GM21515 (cell line): Measurements from ENCODE around the gene SENP5.
A peak's percentile ranks its signal among the peaks of the same experiment; 100 is the strongest.

Experiments used
- ATAC-seq: cut with Tn5 transposase; IDR thresholded peaks from one replicate; pipeline ENCODE4 v1.9.1; 2021; ENCODE audit not compliant: unreplicated experiment

The SENP5 gene

GRCh38 chr3:196886144-196886543 lies 18.4 kb downstream of the SENP5 start:
- no peak for ATAC-seq

DNA sequence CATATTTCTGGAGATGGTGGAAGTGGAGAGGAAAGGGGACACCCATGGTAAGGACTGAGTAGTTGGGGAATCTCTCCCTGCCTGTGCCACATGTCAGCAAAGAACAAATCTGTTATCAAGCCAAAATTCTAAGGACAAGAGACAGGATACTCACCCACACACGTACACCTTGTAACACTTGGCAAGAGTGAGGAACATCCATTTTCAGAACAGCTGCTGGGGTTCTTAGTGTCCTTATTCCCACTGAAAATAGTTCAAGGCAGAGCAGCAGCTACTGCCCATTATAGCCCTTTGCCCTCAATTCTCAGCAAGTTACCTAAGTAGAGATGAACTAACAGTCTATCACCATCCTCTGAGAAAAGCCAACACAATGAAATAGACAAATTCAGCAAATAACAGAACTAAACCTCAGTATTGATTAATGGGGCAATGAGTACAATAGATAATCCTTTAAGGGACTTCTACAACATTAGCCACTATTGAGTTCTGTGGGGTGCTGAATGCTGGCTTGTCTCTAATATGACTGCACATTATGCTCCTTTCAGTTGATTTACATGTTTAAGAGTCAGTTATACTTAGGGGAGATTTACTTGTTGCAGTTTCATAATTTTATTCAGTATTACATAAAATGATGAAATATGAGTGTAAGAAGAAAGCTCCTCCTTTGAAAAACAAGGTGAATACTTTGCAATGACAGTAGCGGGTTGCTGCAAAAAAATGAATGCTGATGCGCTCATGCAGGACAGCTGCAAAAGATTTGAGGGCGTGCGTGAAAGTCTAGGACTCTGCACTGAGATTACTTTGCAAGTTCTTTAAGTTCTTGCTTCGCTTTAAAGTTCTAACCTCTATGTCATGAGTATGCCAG lies 22.4 kb downstream of the SENP5 start:
- no peak for ATAC-seq

GRCh38 chr3:196894557-196895295 lies 27.0 kb downstream of the SENP5 start:
- no peak for ATAC-seq

- no peak for ATAC-seq
Observed at GRCh38 chr3:196896229-196896628, 28.5 kb downstream of the SENP5 start.

DNA sequence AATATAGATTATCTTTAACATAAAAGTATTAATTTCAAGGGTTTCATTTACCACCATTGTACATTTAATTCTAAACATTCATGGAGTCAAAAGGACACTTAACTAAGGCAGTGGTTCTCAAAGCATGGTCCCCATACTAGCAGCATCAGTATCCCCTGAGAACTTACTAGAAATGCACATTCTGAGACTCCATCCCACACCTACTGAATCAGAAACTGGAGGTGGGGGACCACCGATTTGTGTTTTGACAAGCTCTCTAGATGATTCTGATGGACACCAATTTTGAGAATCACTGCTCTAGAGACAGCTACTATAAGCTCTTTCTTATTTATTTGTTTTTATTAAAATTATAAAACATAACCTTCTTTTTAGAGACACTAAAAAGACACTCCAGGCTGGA lies 34.0 kb downstream of the SENP5 start:
- ATAC-seq = no peak

DNA sequence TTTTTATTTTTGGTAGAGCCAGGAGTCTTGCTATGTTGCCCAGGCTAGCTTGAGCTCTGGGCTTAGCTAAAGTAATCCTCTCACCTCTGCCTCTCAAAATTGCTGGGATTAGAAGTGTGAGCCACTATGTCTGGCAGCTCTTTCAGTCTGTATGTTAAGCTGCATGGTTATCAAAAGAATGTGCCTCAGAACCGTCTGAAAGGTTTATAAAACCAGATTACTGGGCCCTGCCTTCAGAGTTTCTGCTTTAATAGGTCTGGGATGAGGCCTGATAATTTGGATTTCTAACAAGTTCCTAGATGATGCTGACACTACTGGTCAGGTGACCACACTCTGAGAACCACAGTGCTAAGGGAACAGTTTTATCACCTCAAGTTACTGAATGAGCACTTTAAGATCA lies 34.6 kb downstream of the SENP5 start:
- no peak for ATAC-seq

GRCh38 chr3:196903740-196904139 lies 36.0 kb downstream of the SENP5 start:
- no peak for ATAC-seq

GRCh38 chr3:196914866-196915265 lies 47.1 kb downstream of the SENP5 start:
- no peak for ATAC-seq

- ATAC-seq = no peak
Observed at GRCh38 chr3:196915375-196915774, 47.7 kb downstream of the SENP5 start.

GRCh38 chr3:196916221-196916620 lies 48.5 kb downstream of the SENP5 start:
- no peak for ATAC-seq

DNA sequence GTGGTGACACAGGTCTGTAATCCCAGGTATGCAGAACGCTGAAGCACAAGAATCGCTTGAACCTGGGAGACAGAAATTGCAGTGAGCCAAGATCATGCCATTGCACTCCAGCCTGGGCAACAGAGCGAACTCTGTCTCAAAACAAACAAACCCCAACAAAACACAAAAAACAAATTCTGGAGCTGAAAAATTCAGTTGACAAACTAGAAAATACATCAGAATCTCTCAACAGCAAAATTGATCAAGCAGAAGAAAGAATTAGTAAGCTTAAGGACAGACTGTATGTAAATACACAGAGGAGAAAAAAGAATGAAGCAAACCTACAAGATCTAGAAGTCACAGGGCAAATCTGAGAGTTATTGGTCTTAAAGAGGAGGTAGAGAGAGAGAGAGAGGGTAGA lies 49.3 kb downstream of the SENP5 start:
- ATAC-seq = no peak

DNA sequence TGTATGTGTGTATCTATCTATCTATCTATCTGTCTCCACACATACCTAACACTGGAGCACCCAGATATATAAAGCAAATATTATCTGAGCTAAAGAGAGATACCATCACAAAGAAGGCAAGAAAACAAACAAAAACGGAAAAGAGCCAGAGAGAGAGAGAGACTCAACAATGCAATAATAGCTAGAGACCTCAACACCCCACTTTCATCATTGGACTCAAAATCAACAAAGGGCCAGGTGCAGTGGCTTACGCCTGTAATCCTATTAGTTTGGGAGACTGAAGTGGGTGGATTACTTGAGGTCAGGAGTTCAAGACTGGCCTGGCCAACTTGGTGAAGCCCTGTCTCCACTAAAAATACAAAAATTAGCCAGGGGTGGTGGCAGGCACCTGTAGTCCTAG lies 51.2 kb downstream of the SENP5 start:
- no peak for ATAC-seq

DNA sequence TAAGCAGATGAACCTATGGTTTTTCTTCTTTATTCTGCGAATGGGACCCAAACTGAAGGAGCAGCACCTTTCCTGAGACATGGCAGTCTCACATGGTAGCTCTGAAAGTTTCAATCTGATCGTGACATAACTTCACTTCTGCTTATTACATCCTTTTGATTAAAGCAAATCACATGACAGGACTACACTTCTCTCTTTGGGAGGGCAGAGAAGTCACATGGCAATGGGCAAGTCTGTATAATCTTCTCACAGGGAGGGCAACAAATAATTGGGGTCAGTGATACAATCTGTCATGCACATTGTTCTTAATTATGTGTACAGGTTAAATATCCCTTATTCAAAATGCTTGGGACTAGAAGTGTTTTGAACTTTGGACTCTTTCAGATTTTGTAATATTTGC lies 53.0 kb downstream of the SENP5 start:
- no peak for ATAC-seq

- ATAC-seq = no peak
Observed at GRCh38 chr3:196927571-196928453, 60.1 kb downstream of the SENP5 start.

GRCh38 chr3:196931157-196931556 lies 63.4 kb downstream of the SENP5 start:
- ATAC-seq = no peak

DNA sequence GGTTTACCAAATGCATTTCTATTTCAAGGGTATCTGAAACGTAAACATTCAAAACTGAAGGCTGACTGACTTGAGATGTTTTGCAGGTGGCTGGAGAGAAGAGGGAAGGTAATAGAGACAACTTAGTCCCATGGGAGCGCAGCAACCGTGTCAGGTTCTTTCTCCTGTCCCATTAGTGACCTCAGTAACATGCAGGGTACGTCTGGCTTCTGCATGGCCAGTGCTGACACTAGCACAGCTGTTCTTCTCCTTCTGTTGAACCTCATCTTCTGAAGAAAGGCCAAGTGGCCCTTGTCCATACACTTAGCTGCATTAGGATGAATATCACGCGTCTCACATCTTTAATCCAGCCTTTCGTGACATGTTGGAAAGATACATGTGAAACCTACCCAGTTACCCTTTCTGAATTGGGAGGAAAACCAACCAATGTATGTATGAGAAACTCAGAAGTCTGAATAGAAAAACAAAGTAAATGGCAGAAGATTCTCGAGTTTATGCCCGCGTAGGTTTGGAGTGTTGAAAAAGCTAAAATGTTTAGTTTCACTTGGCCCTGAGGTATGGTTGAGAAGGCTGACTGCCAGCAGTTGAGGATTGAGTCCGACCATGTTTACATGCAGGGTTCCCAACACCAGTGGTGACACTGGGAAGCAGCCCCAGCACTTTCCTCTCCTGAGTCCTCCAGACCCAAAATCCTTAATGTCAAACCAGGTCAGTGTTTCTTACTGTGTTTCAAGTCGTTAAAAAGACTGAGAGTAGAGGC lies 64.3 kb downstream of the SENP5 start:
- ATAC-seq = peak; percentile 55

GRCh38 chr3:196932600-196932999 lies 64.9 kb downstream of the SENP5 start:
- no peak for ATAC-seq

DNA sequence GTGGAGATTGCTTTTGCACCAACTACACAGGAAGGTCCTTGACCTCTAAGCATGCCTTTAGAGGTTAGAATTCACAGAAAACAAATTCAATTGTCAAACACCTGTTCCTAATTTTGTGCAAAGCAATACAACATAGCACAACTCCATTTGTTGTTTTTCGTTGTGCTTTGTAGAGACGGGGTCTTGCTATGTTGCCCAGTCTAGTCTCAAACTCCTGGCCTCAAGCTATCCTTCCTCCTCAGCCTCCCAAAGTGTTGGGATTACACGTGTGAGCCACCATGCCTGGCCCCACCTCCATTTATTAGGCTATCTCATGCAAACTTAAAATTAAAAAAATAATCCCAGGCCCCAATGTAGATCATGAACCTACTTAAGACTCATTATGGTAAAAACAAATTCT lies 68.6 kb downstream of the SENP5 start:
- ATAC-seq = no peak

DNA sequence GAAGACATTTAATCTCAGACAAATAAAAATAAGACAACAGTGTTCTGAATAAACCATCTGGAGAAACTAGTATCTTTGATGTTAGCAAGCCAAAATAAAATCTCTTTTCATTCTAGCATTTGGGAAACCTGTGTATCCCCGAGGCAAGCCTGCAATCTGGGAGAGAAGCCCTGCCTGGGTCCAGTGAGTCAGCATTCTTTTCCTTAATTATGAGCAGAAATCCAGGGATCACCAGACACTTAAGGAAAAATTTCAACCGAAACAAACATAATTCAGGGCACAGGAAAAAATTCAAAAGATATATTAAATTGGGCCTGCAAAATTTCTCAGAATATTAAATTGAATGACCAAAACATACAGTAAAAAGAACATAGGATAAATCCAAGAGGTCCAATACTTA lies 70.4 kb downstream of the SENP5 start:
- no peak for ATAC-seq

DNA sequence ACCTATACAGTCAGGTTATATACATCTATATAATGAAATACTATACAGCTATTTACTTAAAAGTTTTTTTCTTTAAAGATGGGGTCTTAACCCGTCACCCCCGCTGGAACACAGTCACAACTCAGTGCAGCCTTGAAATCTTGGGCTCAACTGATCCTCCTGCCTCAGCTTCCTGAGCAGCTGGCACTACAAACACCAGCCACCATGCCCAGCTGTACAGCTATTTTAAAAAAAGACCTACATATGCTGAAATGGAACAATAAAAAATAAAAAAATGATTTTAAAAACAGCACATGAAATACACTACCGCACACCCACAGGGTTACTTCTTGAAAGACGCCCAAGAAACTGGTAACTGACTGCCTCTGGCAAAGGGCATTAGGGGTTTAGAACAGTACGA lies 70.9 kb downstream of the SENP5 start:
- no peak for ATAC-seq
